K562 (cell line): ENCODE data around the gene CTSW. TPM values are rescaled to one million over a fixed set of nuclear protein-coding genes. Genes with fewer than 3 reads are reported as not detected.

Experiments used
- ARHGAP35 ChIP-seq: fragments of 450-650 bp; IDR thresholded peaks from 2 replicates; pipeline ENCODE4 v1.6.1; 2018; ENCODE audit not compliant: partially characterized antibody
- ETV1 ChIP-seq: fragments of 450-650 bp; conservative IDR thresholded peaks from 2 replicates; pipeline ENCODE4 v1.6.1; 2016; ENCODE audit warnings: missing genetic modification characterization, control low read depth, low read depth, missing compliant biosample characterization
- KDM4B ChIP-seq, 2 experiments: fragments of 450-650 bp in 1 of 2; sonication (generic) in 1 of 2; IDR thresholded peaks; 2 replicates each; pipeline ENCODE4 v1.6.1; 2016 to 2017; ENCODE audit warnings: borderline replicate concordance in 2 of 2, antibody characterized with exemption in 1 of 2, low read depth in 1 of 2, mild to moderate bottlenecking in 1 of 2
- PCBP1 ChIP-seq: fragments of 200-400 bp; formaldehyde crosslinking; IDR thresholded peaks from 2 replicates; pipeline ENCODE4 v1.6.1; 2018; ENCODE audit warnings: mild to moderate bottlenecking, low read depth, low read length; ENCODE audit not compliant: poor library complexity, severe bottlenecking
- RCOR1 ChIP-seq, 2 experiments: IDR thresholded peaks; 2 replicates each; pipeline ENCODE4 v1.6.1; 2012; ENCODE audit warnings: low read depth in 2 of 2, low read length in 2 of 2, borderline replicate concordance in 1 of 2, improper control_type of control experiment in 1 of 2
- RERE ChIP-seq: sonication (generic); formaldehyde crosslinking; IDR thresholded peaks from 2 replicates; pipeline ENCODE4 v1.8.0; 2023; ENCODE audit warnings: missing genetic modification reagents, mild to moderate bottlenecking, borderline replicate concordance
- SMARCA5 ChIP-seq: fragments of 450-650 bp; IDR thresholded peaks from 2 replicates; pipeline ENCODE4 v1.6.1; 2016
- TAF1 ChIP-seq: IDR thresholded peaks from 2 replicates; pipeline ENCODE4 v1.6.1; 2011; ENCODE audit warnings: mild to moderate bottlenecking, low read length, moderate library complexity; ENCODE audit not compliant: insufficient read depth, control insufficient read depth, severe bottlenecking; ENCODE audit errors: extremely low read depth
- ZFP36 ChIP-seq: fragments of 150-350 bp; IDR thresholded peaks from 2 replicates; pipeline ENCODE4 v1.6.1; 2018; ENCODE audit warnings: low read length, low read depth; ENCODE audit not compliant: partially characterized antibody
- ZFX ChIP-seq: sonication (generic); formaldehyde crosslinking; IDR thresholded peaks from 2 replicates; pipeline ENCODE4 v1.8.0; 2022; ENCODE audit warnings: mild to moderate bottlenecking, missing genetic modification reagents, moderate library complexity
- ZNF280A ChIP-seq: fragments of 450-650 bp; IDR thresholded peaks from 2 replicates; pipeline ENCODE4 v1.6.1; 2018; ENCODE audit warnings: mild to moderate bottlenecking, low read depth; ENCODE audit not compliant: partially characterized antibody
- ZNF384 ChIP-seq: IDR thresholded peaks from 2 replicates; pipeline ENCODE4 v1.6.1; 2012; ENCODE audit warnings: low read depth, low read length, improper control_type of control experiment
- ZNF431 ChIP-seq: sonication (generic); formaldehyde crosslinking; IDR thresholded peaks from 2 replicates; pipeline ENCODE4 v1.8.0; 2022; ENCODE audit warnings: mild to moderate bottlenecking, missing genetic modification reagents
- polyA plus RNA-seq, 8 experiments: library from polyadenylated mRNA; depleted of rRNA in 4 of 8; stranded (reverse) in 5 of 8; unstranded in 3 of 8; fragments of >200 nt; fragmentation: Nextera tagmentation in 2 of 8; fragmentation: Illumina TruSeq in 1 of 8; extraction: Ambion mirVana in 2 of 8; extraction: Trizol in 1 of 8; gene quantifications; 2 replicates each; pipeline versions ENCODE4 v1.2.1 to v1.2.3, GENCODE V29; 2011 to 2014; ENCODE audit warnings: inconsistent platforms in 1 of 8, missing spikeins in 1 of 8
- total RNA-seq, 7 experiments: library from RNA; depleted of rRNA in 6 of 7; stranded (reverse); fragments of >200 nt in 6 of 7; fragmentation: Illumina TruSeq in 2 of 7; extraction: Trizol in 2 of 7; gene quantifications; 2 replicates each; pipeline versions ENCODE4 v1.2.1 to v1.2.3, GENCODE V29; 2011 to 2021; ENCODE audit warnings: low replicate concordance in 1 of 7
- TF ChIP-seq, protein P1 (sequence below): fragments of 450-650 bp; IDR thresholded peaks from 2 replicates; pipeline ENCODE4 v1.6.1; 2016; ENCODE audit warnings: antibody characterized with exemption
- TF ChIP-seq, protein P2 (sequence below): sonication (generic); formaldehyde crosslinking; IDR thresholded peaks from 2 replicates; pipeline ENCODE4 v1.8.1; 2023; ENCODE audit warnings: mild to moderate bottlenecking, missing genetic modification reagents

The CTSW gene
- total and polyA plus RNA-seq, 9 of the 15 experiments (the other 6 are each of a cell fraction or from before 2014, with no cell fraction given), result 0.04 TPM; not detected in 8

- TF ChIP-seq ZFP36 (peak; percentile 22), PCBP1 (peak; percentile 92), RCOR1 (IDR thresholded peaks at IDR 0.05; ENCODE audit: borderline replicate concordance in 1 of 2, low read depth in 2 of 2, low read length in 2 of 2) (peak in 1 of 2 experiments; percentile 70; a peak in 1 of 4 replicates), ZNF431 (CRISPR knock-in tag) (0 out of 2 replicates have a peak, but pooled peaks have one; percentile 45), ZFX (CRISPR knock-in tag) (peak; percentile 77), ARHGAP35 (no peak), ZNF384 (peak; percentile 27), KDM4B (IDR thresholded peaks at IDR 0.05; ENCODE audit: borderline replicate concordance in 2 of 2, low read depth in 1 of 2) (peak in 1 of 2 experiments; percentile 82; a peak in 2 of 4 replicates), ZNF280A (no peak), SMARCA5 (no peak), RERE (CRISPR knock-in tag) (0 out of 2 replicates have a peak, but pooled peaks have one; percentile 81), TAF1 (peak; percentile 79), ETV1 (tag) (peak; percentile 96)
- TF ChIP-seq, protein P1, sequence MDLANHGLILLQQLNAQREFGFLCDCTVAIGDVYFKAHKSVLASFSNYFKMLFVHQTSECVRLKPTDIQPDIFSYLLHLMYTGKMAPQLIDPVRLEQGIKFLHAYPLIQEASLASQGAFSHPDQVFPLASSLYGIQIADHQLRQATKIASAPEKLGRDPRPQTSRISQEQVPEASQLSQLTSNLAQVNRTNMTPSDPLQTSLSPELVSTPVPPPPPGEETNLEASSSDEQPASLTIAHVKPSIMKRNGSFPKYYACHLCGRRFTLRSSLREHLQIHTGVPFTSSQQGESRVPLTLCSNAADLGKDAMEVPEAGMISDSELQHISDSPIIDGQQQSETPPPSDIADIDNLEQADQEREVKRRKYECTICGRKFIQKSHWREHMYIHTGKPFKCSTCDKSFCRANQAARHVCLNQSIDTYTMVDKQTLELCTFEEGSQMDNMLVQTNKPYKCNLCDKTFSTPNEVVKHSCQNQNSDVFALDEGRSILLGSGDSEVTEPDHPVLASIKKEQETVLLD, result no peak
- TF ChIP-seq, protein P2, sequence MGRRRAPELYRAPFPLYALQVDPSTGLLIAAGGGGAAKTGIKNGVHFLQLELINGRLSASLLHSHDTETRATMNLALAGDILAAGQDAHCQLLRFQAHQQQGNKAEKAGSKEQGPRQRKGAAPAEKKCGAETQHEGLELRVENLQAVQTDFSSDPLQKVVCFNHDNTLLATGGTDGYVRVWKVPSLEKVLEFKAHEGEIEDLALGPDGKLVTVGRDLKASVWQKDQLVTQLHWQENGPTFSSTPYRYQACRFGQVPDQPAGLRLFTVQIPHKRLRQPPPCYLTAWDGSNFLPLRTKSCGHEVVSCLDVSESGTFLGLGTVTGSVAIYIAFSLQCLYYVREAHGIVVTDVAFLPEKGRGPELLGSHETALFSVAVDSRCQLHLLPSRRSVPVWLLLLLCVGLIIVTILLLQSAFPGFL (CRISPR knock-in tag), result 0 out of 2 replicates have a peak, but pooled peaks have one; percentile 94
These were observed 8.7 kb downstream of the CTSW start, which contains the start of gene FIBP (continued) for GRCh38 chr11:65888163-65888814.
